H1 (cell line): ENCODE results near the gene BRCA2. TPM values are rescaled to one million over a fixed set of nuclear protein-coding genes. Genes with fewer than 3 reads are reported as not detected.

Experiments
- CTCF ChIA-PET: fragments of 300-600 bp; sonication (Branson Sonifier 250); formaldehyde crosslinking; loops from one replicate; lab custom pipeline; 2021; ENCODE audit not compliant: partially characterized antibody; lab: Charles Lee
- POLR2A ChIA-PET: fragments of 300-600 bp; sonication (Branson Sonifier 250); formaldehyde crosslinking; loops from one replicate; lab custom pipeline; 2021; ENCODE audit warnings: inconsistent platforms; ENCODE audit not compliant: partially characterized antibody; lab: Charles Lee
- DNase-seq, 2 experiments: peaks; one replicate each; pipeline versions ENCODE4 v3.0.0 to v3.0.0-alpha.2; 2010 to 2022; ENCODE audit warnings: low spot score in 2 of 2, low read depth in 1 of 2, mixed read lengths in 1 of 2
- FAIRE-seq: peaks from 2 replicates; lab custom pipeline; 2011; peaks lifted over from hg19 to GRCh38; lab: Jason Lieb, UNC
- H2AFZ ChIP-seq: 2 replicates; pipeline ENCODE4 v1.8.1; 2012; ENCODE audit warnings: low read length, inconsistent platforms
- H2AK5ac ChIP-seq: 2 replicates; pipeline ENCODE4 v1.6.1; 2013; ENCODE audit warnings: low read depth, low read length
- H2BK120ac ChIP-seq: replicated peaks from 2 replicates; pipeline ENCODE3; 2013; ENCODE audit warnings: low read depth, low read length, inconsistent platforms
- H2BK12ac ChIP-seq: 2 replicates; pipeline ENCODE4 v1.6.1; 2013; ENCODE audit warnings: low read depth, low read length
- H2BK15ac ChIP-seq: 2 replicates; pipeline ENCODE4 v1.6.1; 2013; ENCODE audit warnings: low read length
- H2BK20ac ChIP-seq: 2 replicates; pipeline ENCODE4 v1.6.1; 2013; ENCODE audit warnings: low read length
- H2BK5ac ChIP-seq: 2 replicates; pipeline ENCODE4 v1.6.1; 2013; ENCODE audit warnings: low read depth, low read length
- H3K14ac ChIP-seq: 2 replicates; pipeline ENCODE4 v1.6.1; 2013; ENCODE audit warnings: inconsistent platforms; ENCODE audit not compliant: insufficient read length
- H3K18ac ChIP-seq: 2 replicates; pipeline ENCODE4 v1.6.1; 2013; ENCODE audit warnings: low read length; ENCODE audit errors: extremely low read depth
- H3K23ac ChIP-seq: 2 replicates; pipeline ENCODE4 v1.6.1; 2013; ENCODE audit warnings: inconsistent platforms; ENCODE audit not compliant: insufficient read length
- H3K23me2 ChIP-seq: 2 replicates; pipeline ENCODE4 v1.6.1; 2013; ENCODE audit warnings: low read depth, low read length
- H3K27ac ChIP-seq: 2 replicates; pipeline ENCODE4 v1.6.1; 2011; ENCODE audit warnings: low read depth, low read length, inconsistent platforms
- H3K27me3 ChIP-seq, 4 experiments: replicated peaks in 1 of 4; 1 replicate in 1 of 4; 2 replicates in 3 of 4; pipeline versions ENCODE4 v1.6.1 to v1.8.1; 2011 to 2013; ENCODE audit warnings: low read length in 3 of 4, mild to moderate bottlenecking in 3 of 4, inconsistent platforms in 2 of 4, mixed read lengths in 2 of 4, moderate library complexity in 1 of 4; ENCODE audit not compliant: control insufficient read depth in 3 of 4, insufficient read depth in 3 of 4; ENCODE audit errors: extremely low read depth in 1 of 4
- H3K36me3 ChIP-seq, 4 experiments: 2 replicates each; pipeline versions ENCODE4 v1.6.1 to v1.8.1; 2011 to 2013; ENCODE audit warnings: mild to moderate bottlenecking in 4 of 4, low read length in 3 of 4, moderate library complexity in 2 of 4, control low read depth in 1 of 4, inconsistent platforms in 1 of 4; ENCODE audit not compliant: insufficient read depth in 4 of 4, control insufficient read depth in 2 of 4
- H3K4ac ChIP-seq: replicated peaks from 2 replicates; pipeline ENCODE3; 2013; ENCODE audit warnings: low read length, low read depth, mixed read lengths, inconsistent platforms; ENCODE audit not compliant: insufficient read length
- H3K4me1 ChIP-seq, 4 experiments: replicated peaks in 1 of 4; 1 replicate in 1 of 4; 2 replicates in 3 of 4; pipeline versions ENCODE4 v1.6.1 to v1.8.1; 2011 to 2013; ENCODE audit warnings: low read length in 3 of 4, inconsistent platforms in 2 of 4, mixed read lengths in 1 of 4; ENCODE audit not compliant: insufficient read depth in 4 of 4, control insufficient read depth in 3 of 4
- H3K4me2 ChIP-seq, 2 experiments: 2 replicates each; pipeline versions ENCODE4 v1.6.1 to v1.8.1; 2011 to 2013; ENCODE audit warnings: low read depth in 2 of 2, low read length in 2 of 2, control low read depth in 1 of 2, inconsistent platforms in 1 of 2, mild to moderate bottlenecking in 1 of 2; ENCODE audit not compliant: insufficient read depth in 1 of 2
- H3K4me3 ChIP-seq, 4 experiments: fragments of 200-600, 300-600 bp in 1 of 4; sonication (generic), shearing (Covaris generic), sonication (Bioruptor Twin) in 1 of 4; 2 replicates each; pipeline versions ENCODE4 v1.5.1 to v1.8.1; 2011 to 2016; ENCODE audit warnings: low read length in 4 of 4, low read depth in 3 of 4, control low read depth in 2 of 4, inconsistent platforms in 2 of 4, mild to moderate bottlenecking in 2 of 4, mixed read lengths in 1 of 4, moderate library complexity in 1 of 4; ENCODE audit not compliant: insufficient read depth in 2 of 4; ENCODE audit errors: extremely low read depth in 1 of 4
- H3K56ac ChIP-seq: replicated peaks from 2 replicates; pipeline ENCODE3; 2013; ENCODE audit warnings: low read depth, mild to moderate bottlenecking, mixed read lengths, low read length, inconsistent platforms; ENCODE audit not compliant: insufficient read length
- H3K79me1 ChIP-seq: 2 replicates; pipeline ENCODE4 v1.6.1; 2013; ENCODE audit warnings: low read depth, low read length, control low read depth
- H3K79me2 ChIP-seq, 2 experiments: 2 replicates each; pipeline versions ENCODE4 v1.6.1 to v1.8.1; 2012 to 2013; ENCODE audit warnings: low read length in 2 of 2, mild to moderate bottlenecking in 2 of 2, inconsistent platforms in 1 of 2; ENCODE audit not compliant: insufficient read depth in 2 of 2, control insufficient read depth in 1 of 2
- H3K9ac ChIP-seq, 4 experiments: replicated peaks in 1 of 4; 1 replicate in 1 of 4; 2 replicates in 3 of 4; pipeline versions ENCODE4 v1.6.1 to v1.8.1; 2011 to 2013; ENCODE audit warnings: low read depth in 3 of 4, low read length in 3 of 4, control low read depth in 2 of 4, mild to moderate bottlenecking in 2 of 4, moderate library complexity in 2 of 4, inconsistent platforms in 1 of 4; ENCODE audit errors: extremely low read depth in 1 of 4
- H3K9me3 ChIP-seq, 2 experiments: 2 replicates each; pipeline versions ENCODE4 v1.6.1 to v1.8.1; 2012 to 2013; ENCODE audit warnings: mild to moderate bottlenecking in 2 of 2, moderate library complexity in 2 of 2, control low read depth in 1 of 2, inconsistent platforms in 1 of 2, low read depth in 1 of 2, low read length in 1 of 2, mixed read lengths in 1 of 2; ENCODE audit not compliant: insufficient read depth in 2 of 2
- H4K20me1 ChIP-seq, 2 experiments: replicated peaks in 1 of 2; 2 replicates each; pipeline versions ENCODE3 to v1.8.1; 2011 to 2013; ENCODE audit warnings: inconsistent platforms in 2 of 2, low read length in 2 of 2, mild to moderate bottlenecking in 1 of 2; ENCODE audit not compliant: insufficient read depth in 2 of 2, control insufficient read depth in 1 of 2
- H4K5ac ChIP-seq: 2 replicates; pipeline ENCODE4 v1.6.1; 2013; ENCODE audit warnings: low read length, low read depth, mixed read lengths, inconsistent platforms; ENCODE audit not compliant: insufficient read length
- H4K8ac ChIP-seq: 2 replicates; pipeline ENCODE4 v1.8.0; 2013; ENCODE audit warnings: mild to moderate bottlenecking, moderate library complexity, low read length, inconsistent platforms; ENCODE audit not compliant: insufficient read depth; ENCODE audit errors: extremely low read depth
- H4K91ac ChIP-seq: replicated peaks from 2 replicates; pipeline ENCODE3; 2013; ENCODE audit warnings: low read length, mixed read lengths, inconsistent platforms; ENCODE audit not compliant: insufficient read length
- ATF3 ChIP-seq: IDR thresholded peaks from 2 replicates; pipeline ENCODE4 v1.6.1; 2011; ENCODE audit warnings: low read depth, mild to moderate bottlenecking, low read length; ENCODE audit not compliant: insufficient read depth
- CTCF ChIP-seq, 3 experiments: IDR thresholded peaks; 1 replicate in 2 of 3; 2 replicates in 1 of 3; pipeline versions ENCODE4 v1.5.1 to v1.6.1; 2011; ENCODE audit warnings: low read length in 3 of 3, mild to moderate bottlenecking in 3 of 3, inconsistent platforms in 2 of 3, low read depth in 1 of 3, moderate library complexity in 1 of 3; ENCODE audit not compliant: insufficient read depth in 1 of 3; ENCODE audit errors: control extremely low read depth in 1 of 3
- HDAC6 ChIP-seq: IDR thresholded peaks from one replicate; pipeline ENCODE4 v1.7.1; 2012; ENCODE audit warnings: low read depth, mild to moderate bottlenecking, inconsistent platforms, low read length, moderate library complexity
- MAX ChIP-seq: IDR thresholded peaks from 2 replicates; pipeline ENCODE4 v1.6.1; 2012; ENCODE audit warnings: inconsistent platforms
- POU5F1 ChIP-seq: IDR thresholded peaks from 2 replicates; pipeline ENCODE4 v1.6.1; 2011; ENCODE audit warnings: low read depth, mild to moderate bottlenecking, low read length, moderate library complexity
- RAD21 ChIP-seq, 2 experiments: IDR thresholded peaks in 1 of 2; conservative IDR thresholded peaks in 1 of 2; 2 replicates each; pipeline ENCODE4 v1.6.1; 2011; ENCODE audit warnings: low read depth in 2 of 2, low read length in 2 of 2, improper control_type of control experiment in 1 of 2, inconsistent platforms in 1 of 2, mild to moderate bottlenecking in 1 of 2, moderate library complexity in 1 of 2
- ZNF274 ChIP-seq: IDR thresholded peaks from 2 replicates; pipeline ENCODE4 v1.7.0; 2012; ENCODE audit warnings: low read length, borderline replicate concordance; ENCODE audit errors: extremely low read depth
- WGBS, 2 experiments: shearing (Covaris generic) in 1 of 2; methylation state at CpG; one replicate each; pipeline versions ENCODE4 v1.1.6 to v1.1.7; 2013 to 2015; ENCODE audit warnings: low lambda C conversion rate in 2 of 2, mixed read lengths in 2 of 2, inconsistent platforms in 1 of 2, low coverage in 1 of 2, missing lambda C conversion rate in 1 of 2; ENCODE audit not compliant: insufficient replicate concordance in 2 of 2, insufficient coverage in 1 of 2, insufficient read length in 1 of 2; ENCODE audit errors: extremely low coverage in 1 of 2, missing lambda C conversion rate in 1 of 2; 5-methylcytosine and 5-hydroxymethylcytosine counted together
- polyA plus RNA-seq, 7 experiments: library from polyadenylated mRNA; depleted of rRNA in 3 of 7; stranded (reverse) in 5 of 7; unstranded in 2 of 7; fragments of >200 nt in 5 of 7; fragments of 200-250 nt in 2 of 7; gene quantifications; 1 replicate in 5 of 7; 2 replicates in 1 of 7; 4 replicates in 1 of 7; pipeline versions ENCODE4 v1.2.1 to v1.2.3, GENCODE V29; 2011 to 2013; ENCODE audit warnings: missing spikeins in 2 of 7, mixed read lengths in 2 of 7
- total RNA-seq: library from RNA; stranded (reverse); fragmentation: NEBNext Ultra II Directional; extraction: Animal tissue kit (Norgen Biotek cat#: 25700); gene quantifications from 2 replicates; pipeline ENCODE4 v1.2.1, GENCODE V29; 2021

BRCA2 gene
- total and polyA plus RNA-seq, 2 of the 8 experiments (the other 6 are each of a cell fraction or from before 2014, with no cell fraction given), result 4.2 to 24.9 TPM

- Histone ChIP-seq H2BK5ac (no peak overlapping the region), H3K23ac (no peak overlapping the region), H2BK20ac (no peak overlapping the region), H2AFZ (no peak overlapping the region), H2BK15ac (no peak overlapping the region), H3K27me3 (no peaks in the 10 kb centered on the region), H3K14ac (no peak overlapping the region), H3K79me2 (no peaks in the 10 kb centered on the region), H3K27ac (no peak overlapping the region), H3K79me1 (no peaks in the 10 kb centered on the region), H3K4ac (no peak overlapping the region), H3K56ac (no peak overlapping the region), H2BK12ac (no peak overlapping the region), H2AK5ac (no peak overlapping the region), H3K9ac (no peak overlapping the region), H2BK120ac (no peak overlapping the region), H3K18ac (no peak overlapping the region), H3K4me2 (no peak overlapping the region), H3K23me2 (no peaks in the 10 kb centered on the region), H3K4me3 (no peak overlapping the region), H4K5ac (no peak overlapping the region), H3K4me1 (peaks cover 0 to 4% (median under 1%) of the 10 kb centered on the region in 4 experiments; a peak in 2 of 7 replicates), H3K36me3 (peaks cover 0 to 7% (median 6%) of the 10 kb centered on the region in 4 experiments; a peak in 4 of 8 replicates), H4K20me1 (no peaks in the 10 kb centered on the region), H3K9me3 (no peaks in the 10 kb centered on the region), H4K91ac (no peak overlapping the region), H4K8ac (no peak overlapping the region)
- ChIA-PET CTCF (interaction anchor here (1.1 to 1.9 kb wide), 4 partner anchors 8 to 23 kb away, joined by 3 to 8 read pairs (median 6); no protein-coding TSS in a partner anchor), POLR2A (interaction anchor here (1.1 to 1.2 kb wide), 2 partner anchors 18 to 76 kb away, joined by 3 to 4 read pairs; partner anchors contain the start of genes BRCA2 and ZAR1L)
- no peak for DNase-seq
- 69% methylated on average over 4 of the region's 4 CpGs; no CpG with 5 or more reads in 1 of the 2 experiments for WGBS, 2 experiments
- peak; percentile 88 for FAIRE-seq
- TF ChIP-seq MAX, result 0 out of 2 replicates have a peak, but pooled peaks have one; percentile 27
- no peak for TF ChIP-seq POU5F1
- peak in 1 of 2 experiments; percentile 24; a peak in 2 of 4 replicates for TF ChIP-seq RAD21 (IDR thresholded peaks at IDR 0.05 in 1 of 2, conservative IDR thresholded peaks at IDR 0.05 in 1 of 2; ENCODE audit: low read depth in 2 of 2, low read length in 2 of 2)
- TF ChIP-seq ATF3, result no peak
- no peak for TF ChIP-seq HDAC6
- TF ChIP-seq ZNF274, result no peak
- TF ChIP-seq CTCF (IDR thresholded peaks at IDR 0.05; ENCODE audit: control extremely low read depth in 1 of 3, insufficient read depth in 1 of 3, low read depth in 1 of 3, low read length in 3 of 3), result no peak
These were observed 75.9 kb downstream of the BRCA2 start for GRCh38 chr13:32391101-32391619.
